Astrocyte of the cerebellum (primary cell): Measurements from ENCODE around the gene LZIC.

Experiments used
- DNase-seq: peaks from one replicate; pipeline ENCODE4 v3.0.0-alpha.2; 2011; ENCODE audit warnings: low read depth
- H3K4me3 ChIP-seq: 2 replicates; pipeline ENCODE4 v1.5.1; 2011; ENCODE audit warnings: mild to moderate bottlenecking, low read depth, low read length, moderate library complexity
- CTCF ChIP-seq: IDR thresholded peaks from 2 replicates; pipeline ENCODE4 v1.5.1; 2012; ENCODE audit warnings: low read length, low read depth, moderate library complexity, mild to moderate bottlenecking; ENCODE audit errors: missing control alignments
- in situ Hi-C: cut with HindIII; loops from 2 replicates; pipeline ENCODE4 v1.10.0; 2017; ENCODE audit warnings: low sequenced_read_pairs

The LZIC gene

GRCh38 chr1:9960706-9961562, 17.7 kb upstream of the LZIC start:
- H3K4me3 ChIP-seq, result no peak overlapping the region
- DNase-seq, result no peak
- in situ Hi-C loops, result no loop called here
- no peak for TF ChIP-seq CTCF

- H3K4me3 ChIP-seq, result no peak overlapping the region
- no peak for TF ChIP-seq CTCF
- no peak for DNase-seq
- in situ Hi-C loops, result no loop called here
These were observed 16.8 kb upstream of the LZIC start for GRCh38 chr1:9960011-9960410.

GRCh38 chr1:9957726-9958125, 14.5 kb upstream of the LZIC start:
- no peak for DNase-seq
- in situ Hi-C loops, result no loop called here
- no peak for TF ChIP-seq CTCF
- H3K4me3 ChIP-seq, result no peak overlapping the region

GRCh38 chr1:9946315-9946714, 3.1 kb upstream of the LZIC start:
- no peak for TF ChIP-seq CTCF
- in situ Hi-C loops, result no loop called here
- DNase-seq, result no peak
- H3K4me3 ChIP-seq, result no peak overlapping the region

GRCh38 chr1:9942399-9942938, 722 bp downstream of the LZIC start:
- H3K4me3 ChIP-seq, result peak overlapping the region; percentile 67
- in situ Hi-C loops, result no loop called here
- TF ChIP-seq CTCF, result peak; percentile 63
- DNase-seq, result peak; percentile 46

GRCh38 chr1:9929431-9930385, 13.5 kb downstream of the LZIC start:
- no peak for TF ChIP-seq CTCF
- DNase-seq, result no peak
- in situ Hi-C loops, result no loop called here
- no peak overlapping the region for H3K4me3 ChIP-seq
